Measurements from ENCODE around the gene EML6.

EML6 gene

DNA sequence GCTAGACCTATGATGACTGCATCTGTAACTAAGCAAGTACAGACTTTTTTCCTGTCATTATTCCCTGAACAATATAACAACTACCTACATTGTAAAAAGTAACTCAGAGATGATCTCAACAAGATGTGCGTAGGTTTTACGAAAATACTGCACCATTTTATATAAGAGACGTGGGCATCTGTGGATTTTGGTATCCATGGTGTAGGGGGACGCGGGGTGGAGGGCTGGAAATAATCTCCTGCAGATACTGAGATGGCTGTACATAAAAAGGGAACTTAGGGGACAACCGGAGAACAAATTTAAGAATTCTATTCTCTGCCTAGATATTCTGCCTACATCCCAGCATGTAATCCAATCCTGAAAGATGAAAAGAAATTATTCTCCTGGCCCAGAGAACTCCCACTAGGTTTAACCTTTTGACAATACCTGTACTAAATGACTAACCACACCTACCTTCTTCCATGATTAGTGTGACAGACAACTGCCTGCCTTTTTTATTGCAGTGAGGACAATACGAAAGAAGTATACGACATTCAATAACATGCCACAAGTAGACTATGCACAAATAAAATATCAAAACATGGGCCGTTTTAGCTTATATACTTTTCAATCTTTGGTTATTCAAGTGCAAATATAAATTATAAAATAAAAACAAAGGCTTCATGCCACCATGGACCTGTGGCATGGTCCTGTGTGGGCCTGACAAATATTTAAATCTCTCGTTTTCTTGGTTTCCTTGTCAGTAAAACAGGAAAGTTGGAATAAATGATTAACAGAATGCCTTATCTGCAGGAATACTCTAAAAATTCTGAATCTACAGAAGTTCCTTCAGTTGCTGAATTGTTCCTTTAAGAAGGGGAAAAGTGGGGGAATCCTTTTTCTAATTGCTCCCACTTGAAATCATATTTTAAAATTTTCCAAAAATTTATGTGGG, 280.5 kb downstream of the EML6 start:
- H3K4me3 ChIP-seq (ENCODE audit: low read depth, low read length), result no peak overlapping the region
- no peak for DNase-seq (ENCODE audit: low read depth)
- TF ChIP-seq MYC (IDR thresholded peaks at IDR 0.05; ENCODE audit: low read depth, low read length), result no peak
- no peak for TF ChIP-seq POLR2A (IDR thresholded peaks at IDR 0.05; ENCODE audit: extremely low read depth, insufficient read length)
- TF ChIP-seq, protein P1, sequence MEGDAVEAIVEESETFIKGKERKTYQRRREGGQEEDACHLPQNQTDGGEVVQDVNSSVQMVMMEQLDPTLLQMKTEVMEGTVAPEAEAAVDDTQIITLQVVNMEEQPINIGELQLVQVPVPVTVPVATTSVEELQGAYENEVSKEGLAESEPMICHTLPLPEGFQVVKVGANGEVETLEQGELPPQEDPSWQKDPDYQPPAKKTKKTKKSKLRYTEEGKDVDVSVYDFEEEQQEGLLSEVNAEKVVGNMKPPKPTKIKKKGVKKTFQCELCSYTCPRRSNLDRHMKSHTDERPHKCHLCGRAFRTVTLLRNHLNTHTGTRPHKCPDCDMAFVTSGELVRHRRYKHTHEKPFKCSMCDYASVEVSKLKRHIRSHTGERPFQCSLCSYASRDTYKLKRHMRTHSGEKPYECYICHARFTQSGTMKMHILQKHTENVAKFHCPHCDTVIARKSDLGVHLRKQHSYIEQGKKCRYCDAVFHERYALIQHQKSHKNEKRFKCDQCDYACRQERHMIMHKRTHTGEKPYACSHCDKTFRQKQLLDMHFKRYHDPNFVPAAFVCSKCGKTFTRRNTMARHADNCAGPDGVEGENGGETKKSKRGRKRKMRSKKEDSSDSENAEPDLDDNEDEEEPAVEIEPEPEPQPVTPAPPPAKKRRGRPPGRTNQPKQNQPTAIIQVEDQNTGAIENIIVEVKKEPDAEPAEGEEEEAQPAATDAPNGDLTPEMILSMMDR (IDR thresholded peaks at IDR 0.05; ENCODE audit: low read depth, low read length), result no peak
- TF ChIP-seq, protein P2, sequence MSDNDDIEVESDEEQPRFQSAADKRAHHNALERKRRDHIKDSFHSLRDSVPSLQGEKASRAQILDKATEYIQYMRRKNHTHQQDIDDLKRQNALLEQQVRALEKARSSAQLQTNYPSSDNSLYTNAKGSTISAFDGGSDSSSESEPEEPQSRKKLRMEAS (IDR thresholded peaks at IDR 0.05; ENCODE audit: low read depth, low read length), result no peak

DNA sequence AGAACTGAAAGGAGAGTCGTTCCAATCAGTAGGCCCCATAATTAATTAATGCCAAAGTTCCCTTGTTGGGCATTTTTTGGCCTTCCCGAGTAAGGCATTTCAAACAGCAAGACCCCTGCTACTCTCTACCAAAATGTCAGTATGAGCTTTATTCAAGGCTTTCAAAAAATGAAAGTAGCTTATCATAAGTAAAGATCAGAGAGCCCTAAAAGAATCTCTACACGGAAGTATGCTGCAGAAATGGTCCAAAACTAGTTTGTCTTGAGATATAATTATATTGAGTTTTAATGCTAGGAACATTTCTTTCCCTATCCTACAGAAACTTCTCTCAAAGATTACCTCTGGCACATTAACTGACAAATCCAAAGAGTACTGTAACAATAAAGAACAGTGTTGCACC, 282.8 kb downstream of the EML6 start:
- no peak overlapping the region for H3K4me3 ChIP-seq (ENCODE audit: low read depth, low read length)
- DNase-seq (ENCODE audit: low read depth), result no peak
- TF ChIP-seq MYC (IDR thresholded peaks at IDR 0.05; ENCODE audit: low read depth, low read length) (no peak), POLR2A (IDR thresholded peaks at IDR 0.05; ENCODE audit: extremely low read depth, insufficient read length) (no peak)
- TF ChIP-seq, protein P1 (IDR thresholded peaks at IDR 0.05; ENCODE audit: low read depth, low read length), result no peak
- TF ChIP-seq, protein P2 (IDR thresholded peaks at IDR 0.05; ENCODE audit: low read depth, low read length), result no peak

DNA sequence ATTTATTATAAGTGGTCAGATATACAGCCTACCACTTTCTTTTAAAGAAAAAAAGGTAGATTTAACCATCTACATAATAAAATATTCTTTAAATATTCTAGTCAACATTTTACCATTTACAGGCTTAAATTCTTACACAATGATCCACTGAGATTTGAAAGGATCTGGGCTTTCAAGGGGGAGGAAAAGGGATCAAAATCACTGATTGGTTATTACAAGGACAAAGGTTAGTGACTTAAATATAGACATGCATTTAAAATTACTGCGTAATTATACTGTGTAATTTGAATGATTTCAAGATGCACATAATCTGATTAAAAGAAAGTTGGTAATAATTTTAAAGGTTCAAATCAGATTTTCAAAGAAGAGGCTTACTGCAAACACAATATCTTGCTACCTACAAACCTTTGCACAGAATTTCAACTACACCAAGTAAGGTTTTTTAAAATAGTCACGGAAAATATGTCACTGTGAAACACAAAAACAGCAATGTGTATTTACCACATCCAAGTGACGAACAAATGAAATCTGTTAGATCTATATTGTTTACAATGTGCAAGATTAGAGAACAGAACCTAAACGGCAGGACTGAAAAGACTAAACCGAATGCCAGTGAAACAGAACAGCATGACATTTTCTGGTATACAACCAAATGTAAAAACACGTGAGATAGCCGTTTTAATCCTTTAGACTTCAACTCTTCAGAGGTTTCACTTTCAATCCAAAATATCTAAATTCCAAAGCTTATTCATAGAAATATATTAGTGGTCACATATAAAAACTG, 286.0 kb downstream of the EML6 start:
- no peak for TF ChIP-seq MYC (IDR thresholded peaks at IDR 0.05; ENCODE audit: low read depth, low read length)
- TF ChIP-seq, protein P1 (IDR thresholded peaks at IDR 0.05; ENCODE audit: low read depth, low read length), result no peak
- no peak overlapping the region for H3K4me3 ChIP-seq (ENCODE audit: low read depth, low read length)
- DNase-seq (ENCODE audit: low read depth), result no peak

DNA sequence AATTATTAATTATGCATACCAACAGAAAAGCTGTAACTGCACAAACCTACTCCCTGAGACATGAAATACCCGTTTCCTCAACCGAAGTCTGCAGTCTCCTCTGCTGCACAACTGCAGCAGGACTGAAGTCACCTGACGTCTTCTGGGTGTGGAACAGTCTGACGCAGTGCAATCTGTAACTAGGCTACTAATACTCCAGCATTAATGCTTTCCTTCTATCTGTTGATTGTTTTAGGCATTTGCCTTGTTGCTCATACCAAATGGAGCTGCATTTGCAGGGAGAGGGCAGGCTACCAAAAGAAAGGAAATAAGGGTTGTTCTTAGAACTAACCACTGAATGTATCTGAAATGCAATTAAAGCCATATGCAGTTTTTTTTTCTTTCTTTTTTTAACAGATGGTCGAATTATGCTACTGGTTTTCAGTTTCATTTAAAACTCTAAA, 286.7 kb downstream of the EML6 start:
- TF ChIP-seq, protein P1 (IDR thresholded peaks at IDR 0.05; ENCODE audit: low read depth, low read length), result no peak
- TF ChIP-seq MYC (IDR thresholded peaks at IDR 0.05; ENCODE audit: low read depth, low read length) (no peak), POLR2A (IDR thresholded peaks at IDR 0.05; ENCODE audit: extremely low read depth, insufficient read length) (no peak)
- TF ChIP-seq, protein P2 (IDR thresholded peaks at IDR 0.05; ENCODE audit: low read depth, low read length), result no peak
- H3K4me3 ChIP-seq (ENCODE audit: low read depth, low read length), result no peak overlapping the region
- no peak for DNase-seq (ENCODE audit: low read depth)

DNA sequence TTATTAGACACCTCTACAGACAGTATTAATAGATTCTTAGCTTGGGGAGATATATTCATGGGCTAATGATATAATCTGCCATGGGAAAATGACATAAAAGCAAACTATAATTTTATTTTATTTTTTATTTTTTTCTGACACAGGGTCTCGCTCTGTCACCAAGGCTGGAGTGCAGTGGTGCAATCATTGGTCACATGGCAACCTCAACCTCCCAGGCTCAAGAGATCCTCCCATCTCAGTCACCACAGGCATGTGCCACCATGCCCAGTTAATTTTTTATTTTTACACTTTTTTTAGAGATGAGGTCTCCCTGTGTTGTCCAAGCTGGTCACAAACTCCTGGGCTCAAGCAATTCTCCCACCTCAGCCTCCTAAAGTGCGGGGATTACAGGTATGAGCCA, 287.5 kb downstream of the EML6 start:
- TF ChIP-seq POLR2A (IDR thresholded peaks at IDR 0.05; ENCODE audit: extremely low read depth, insufficient read length) (no peak), MYC (IDR thresholded peaks at IDR 0.05; ENCODE audit: low read depth, low read length) (no peak)
- TF ChIP-seq, protein P2 (IDR thresholded peaks at IDR 0.05; ENCODE audit: low read depth, low read length), result peak; percentile 67
- TF ChIP-seq, protein P1 (IDR thresholded peaks at IDR 0.05; ENCODE audit: low read depth, low read length), result no peak

More for the DNA sequence above, 287.5 kb downstream of the EML6 start:
- H3K4me3 ChIP-seq (ENCODE audit: low read depth, low read length), result no peak overlapping the region
- peak; percentile 69 for DNase-seq (ENCODE audit: low read depth)
